H1 (cell line): ENCODE results near the gene MOB3B. TPM values are rescaled to one million over a fixed set of nuclear protein-coding genes. Genes with fewer than 3 reads are reported as not detected.

ENCODE experiments used
- CTCF ChIA-PET: fragments of 300-600 bp; sonication (Branson Sonifier 250); formaldehyde crosslinking; loops from one replicate; lab custom pipeline; 2021; ENCODE audit not compliant: partially characterized antibody; lab: Charles Lee
- POLR2A ChIA-PET: fragments of 300-600 bp; sonication (Branson Sonifier 250); formaldehyde crosslinking; loops from one replicate; lab custom pipeline; 2021; ENCODE audit warnings: inconsistent platforms; ENCODE audit not compliant: partially characterized antibody; lab: Charles Lee
- DNase-seq, 2 experiments: peaks; one replicate each; pipeline versions ENCODE4 v3.0.0 to v3.0.0-alpha.2; 2010 to 2022; ENCODE audit warnings: low spot score in 2 of 2, low read depth in 1 of 2, mixed read lengths in 1 of 2
- FAIRE-seq: peaks from 2 replicates; lab custom pipeline; 2011; peaks lifted over from hg19 to GRCh38; lab: Jason Lieb, UNC
- H2AFZ ChIP-seq: 2 replicates; pipeline ENCODE4 v1.8.1; 2012; ENCODE audit warnings: low read length, inconsistent platforms
- H2AK5ac ChIP-seq: 2 replicates; pipeline ENCODE4 v1.6.1; 2013; ENCODE audit warnings: low read depth, low read length
- H2BK120ac ChIP-seq: replicated peaks from 2 replicates; pipeline ENCODE3; 2013; ENCODE audit warnings: low read depth, low read length, inconsistent platforms
- H2BK12ac ChIP-seq: 2 replicates; pipeline ENCODE4 v1.6.1; 2013; ENCODE audit warnings: low read depth, low read length
- H2BK15ac ChIP-seq: 2 replicates; pipeline ENCODE4 v1.6.1; 2013; ENCODE audit warnings: low read length
- H2BK20ac ChIP-seq: 2 replicates; pipeline ENCODE4 v1.6.1; 2013; ENCODE audit warnings: low read length
- H2BK5ac ChIP-seq: 2 replicates; pipeline ENCODE4 v1.6.1; 2013; ENCODE audit warnings: low read depth, low read length
- H3K14ac ChIP-seq: 2 replicates; pipeline ENCODE4 v1.6.1; 2013; ENCODE audit warnings: inconsistent platforms; ENCODE audit not compliant: insufficient read length
- H3K18ac ChIP-seq: 2 replicates; pipeline ENCODE4 v1.6.1; 2013; ENCODE audit warnings: low read length; ENCODE audit errors: extremely low read depth
- H3K23ac ChIP-seq: 2 replicates; pipeline ENCODE4 v1.6.1; 2013; ENCODE audit warnings: inconsistent platforms; ENCODE audit not compliant: insufficient read length
- H3K23me2 ChIP-seq: 2 replicates; pipeline ENCODE4 v1.6.1; 2013; ENCODE audit warnings: low read depth, low read length
- H3K27ac ChIP-seq: 2 replicates; pipeline ENCODE4 v1.6.1; 2011; ENCODE audit warnings: low read depth, low read length, inconsistent platforms
- H3K27me3 ChIP-seq, 4 experiments: replicated peaks in 1 of 4; 1 replicate in 1 of 4; 2 replicates in 3 of 4; pipeline versions ENCODE4 v1.6.1 to v1.8.1; 2011 to 2013; ENCODE audit warnings: low read length in 3 of 4, mild to moderate bottlenecking in 3 of 4, inconsistent platforms in 2 of 4, mixed read lengths in 2 of 4, moderate library complexity in 1 of 4; ENCODE audit not compliant: control insufficient read depth in 3 of 4, insufficient read depth in 3 of 4; ENCODE audit errors: extremely low read depth in 1 of 4
- H3K36me3 ChIP-seq, 4 experiments: 2 replicates each; pipeline versions ENCODE4 v1.6.1 to v1.8.1; 2011 to 2013; ENCODE audit warnings: mild to moderate bottlenecking in 4 of 4, low read length in 3 of 4, moderate library complexity in 2 of 4, control low read depth in 1 of 4, inconsistent platforms in 1 of 4; ENCODE audit not compliant: insufficient read depth in 4 of 4, control insufficient read depth in 2 of 4
- H3K4ac ChIP-seq: replicated peaks from 2 replicates; pipeline ENCODE3; 2013; ENCODE audit warnings: low read length, low read depth, mixed read lengths, inconsistent platforms; ENCODE audit not compliant: insufficient read length
- H3K4me1 ChIP-seq, 4 experiments: replicated peaks in 1 of 4; 1 replicate in 1 of 4; 2 replicates in 3 of 4; pipeline versions ENCODE4 v1.6.1 to v1.8.1; 2011 to 2013; ENCODE audit warnings: low read length in 3 of 4, inconsistent platforms in 2 of 4, mixed read lengths in 1 of 4; ENCODE audit not compliant: insufficient read depth in 4 of 4, control insufficient read depth in 3 of 4
- H3K4me2 ChIP-seq, 2 experiments: 2 replicates each; pipeline versions ENCODE4 v1.6.1 to v1.8.1; 2011 to 2013; ENCODE audit warnings: low read depth in 2 of 2, low read length in 2 of 2, control low read depth in 1 of 2, inconsistent platforms in 1 of 2, mild to moderate bottlenecking in 1 of 2; ENCODE audit not compliant: insufficient read depth in 1 of 2
- H3K4me3 ChIP-seq, 4 experiments: fragments of 200-600, 300-600 bp in 1 of 4; sonication (generic), shearing (Covaris generic), sonication (Bioruptor Twin) in 1 of 4; 2 replicates each; pipeline versions ENCODE4 v1.5.1 to v1.8.1; 2011 to 2016; ENCODE audit warnings: low read length in 4 of 4, low read depth in 3 of 4, control low read depth in 2 of 4, inconsistent platforms in 2 of 4, mild to moderate bottlenecking in 2 of 4, mixed read lengths in 1 of 4, moderate library complexity in 1 of 4; ENCODE audit not compliant: insufficient read depth in 2 of 4; ENCODE audit errors: extremely low read depth in 1 of 4
- H3K56ac ChIP-seq: replicated peaks from 2 replicates; pipeline ENCODE3; 2013; ENCODE audit warnings: low read depth, mild to moderate bottlenecking, mixed read lengths, low read length, inconsistent platforms; ENCODE audit not compliant: insufficient read length
- H3K79me1 ChIP-seq: 2 replicates; pipeline ENCODE4 v1.6.1; 2013; ENCODE audit warnings: low read depth, low read length, control low read depth
- H3K79me2 ChIP-seq, 2 experiments: 2 replicates each; pipeline versions ENCODE4 v1.6.1 to v1.8.1; 2012 to 2013; ENCODE audit warnings: low read length in 2 of 2, mild to moderate bottlenecking in 2 of 2, inconsistent platforms in 1 of 2; ENCODE audit not compliant: insufficient read depth in 2 of 2, control insufficient read depth in 1 of 2
- H3K9ac ChIP-seq, 4 experiments: replicated peaks in 1 of 4; 1 replicate in 1 of 4; 2 replicates in 3 of 4; pipeline versions ENCODE4 v1.6.1 to v1.8.1; 2011 to 2013; ENCODE audit warnings: low read depth in 3 of 4, low read length in 3 of 4, control low read depth in 2 of 4, mild to moderate bottlenecking in 2 of 4, moderate library complexity in 2 of 4, inconsistent platforms in 1 of 4; ENCODE audit errors: extremely low read depth in 1 of 4
- H3K9me3 ChIP-seq, 2 experiments: 2 replicates each; pipeline versions ENCODE4 v1.6.1 to v1.8.1; 2012 to 2013; ENCODE audit warnings: mild to moderate bottlenecking in 2 of 2, moderate library complexity in 2 of 2, control low read depth in 1 of 2, inconsistent platforms in 1 of 2, low read depth in 1 of 2, low read length in 1 of 2, mixed read lengths in 1 of 2; ENCODE audit not compliant: insufficient read depth in 2 of 2
- H4K20me1 ChIP-seq, 2 experiments: replicated peaks in 1 of 2; 2 replicates each; pipeline versions ENCODE3 to v1.8.1; 2011 to 2013; ENCODE audit warnings: inconsistent platforms in 2 of 2, low read length in 2 of 2, mild to moderate bottlenecking in 1 of 2; ENCODE audit not compliant: insufficient read depth in 2 of 2, control insufficient read depth in 1 of 2
- H4K5ac ChIP-seq: 2 replicates; pipeline ENCODE4 v1.6.1; 2013; ENCODE audit warnings: low read length, low read depth, mixed read lengths, inconsistent platforms; ENCODE audit not compliant: insufficient read length
- H4K8ac ChIP-seq: 2 replicates; pipeline ENCODE4 v1.8.0; 2013; ENCODE audit warnings: mild to moderate bottlenecking, moderate library complexity, low read length, inconsistent platforms; ENCODE audit not compliant: insufficient read depth; ENCODE audit errors: extremely low read depth
- H4K91ac ChIP-seq: replicated peaks from 2 replicates; pipeline ENCODE3; 2013; ENCODE audit warnings: low read length, mixed read lengths, inconsistent platforms; ENCODE audit not compliant: insufficient read length
- GTF2F1 ChIP-seq: IDR thresholded peaks from 2 replicates; pipeline ENCODE4 v1.6.1; 2012; ENCODE audit warnings: low read depth, low read length, improper control_type of control experiment, borderline replicate concordance
- KDM4A ChIP-seq: IDR thresholded peaks from one replicate; pipeline ENCODE4 v1.7.1; 2012; ENCODE audit warnings: low read depth, mild to moderate bottlenecking, moderate library complexity, low read length, inconsistent platforms; ENCODE audit not compliant: severe bottlenecking
- NRF1 ChIP-seq: IDR thresholded peaks from 2 replicates; pipeline ENCODE4 v1.6.1; 2011; ENCODE audit warnings: mild to moderate bottlenecking, low read depth, low read length, improper control_type of control experiment
- RXRA ChIP-seq: IDR thresholded peaks from 2 replicates; pipeline ENCODE4 v1.6.1; 2011; ENCODE audit warnings: low read depth, mild to moderate bottlenecking, low read length, moderate library complexity; ENCODE audit not compliant: insufficient read depth
- SUZ12 ChIP-seq: fragments of 200-600 bp; sonication (generic); IDR thresholded peaks from 2 replicates; pipeline ENCODE4 v1.6.1; 2012; ENCODE audit warnings: mild to moderate bottlenecking, inconsistent platforms, low read length, moderate library complexity, mixed read lengths
- TBP ChIP-seq: IDR thresholded peaks from 2 replicates; pipeline ENCODE4 v1.6.1; 2011; ENCODE audit warnings: low read depth, low read length, improper control_type of control experiment
- WGBS, 2 experiments: shearing (Covaris generic) in 1 of 2; methylation state at CpG; one replicate each; pipeline versions ENCODE4 v1.1.6 to v1.1.7; 2013 to 2015; ENCODE audit warnings: low lambda C conversion rate in 2 of 2, mixed read lengths in 2 of 2, inconsistent platforms in 1 of 2, low coverage in 1 of 2, missing lambda C conversion rate in 1 of 2; ENCODE audit not compliant: insufficient replicate concordance in 2 of 2, insufficient coverage in 1 of 2, insufficient read length in 1 of 2; ENCODE audit errors: extremely low coverage in 1 of 2, missing lambda C conversion rate in 1 of 2; 5-methylcytosine and 5-hydroxymethylcytosine counted together
- polyA plus RNA-seq, 7 experiments: library from polyadenylated mRNA; depleted of rRNA in 3 of 7; stranded (reverse) in 5 of 7; unstranded in 2 of 7; fragments of >200 nt in 5 of 7; fragments of 200-250 nt in 2 of 7; gene quantifications; 1 replicate in 5 of 7; 2 replicates in 1 of 7; 4 replicates in 1 of 7; pipeline versions ENCODE4 v1.2.1 to v1.2.3, GENCODE V29; 2011 to 2013; ENCODE audit warnings: missing spikeins in 2 of 7, mixed read lengths in 2 of 7
- total RNA-seq: library from RNA; stranded (reverse); fragmentation: NEBNext Ultra II Directional; extraction: Animal tissue kit (Norgen Biotek cat#: 25700); gene quantifications from 2 replicates; pipeline ENCODE4 v1.2.1, GENCODE V29; 2021
- TF ChIP-seq, protein P1 (sequence below): IDR thresholded peaks from 2 replicates; pipeline ENCODE4 v1.6.1; 2012; ENCODE audit warnings: low read length, inconsistent platforms

The MOB3B gene
- total and polyA plus RNA-seq, 2 of the 8 experiments (the other 6 are each of a cell fraction or from before 2014, with no cell fraction given), result 12.7 to 16.1 TPM

DNA sequence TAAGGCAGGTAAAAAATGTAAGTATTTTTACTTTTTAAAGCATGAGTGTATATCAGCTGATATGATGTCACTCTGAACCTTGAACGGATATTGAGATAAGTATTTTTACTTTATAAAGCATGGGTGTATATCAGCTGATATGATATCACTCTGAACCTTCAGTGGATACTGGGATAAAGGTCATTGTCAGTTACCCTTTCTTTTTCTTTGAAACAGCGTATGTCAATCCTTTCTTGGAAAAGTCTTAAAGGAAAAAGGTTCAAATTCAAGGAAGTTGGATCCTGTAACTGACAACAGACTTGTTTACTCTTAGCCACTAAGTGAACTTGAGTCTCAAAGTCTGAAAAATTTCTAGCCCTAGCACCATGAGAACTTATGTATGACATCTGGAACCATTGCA lies 67.2 kb downstream of the MOB3B start:
- Histone ChIP-seq H2BK5ac (no peak overlapping the region), H2AK5ac (no peak overlapping the region), H2BK15ac (no peak overlapping the region), H2AFZ (no peak overlapping the region), H3K27ac (no peak overlapping the region), H4K8ac (no peak overlapping the region), H3K4ac (no peak overlapping the region), H3K18ac (no peak overlapping the region), H2BK120ac (no peak overlapping the region), H3K79me2 (no peaks in the 10 kb centered on the region), H2BK20ac (no peak overlapping the region), H3K56ac (no peak overlapping the region), H3K14ac (no peak overlapping the region), H3K23me2 (no peaks in the 10 kb centered on the region), H3K9ac (no peak overlapping the region), H3K4me1 (peaks cover 0 to 4% (median 1%) of the 10 kb centered on the region in 4 experiments; a peak in 4 of 7 replicates), H3K4me3 (no peak overlapping the region), H2BK12ac (no peak overlapping the region), H3K4me2 (no peak overlapping the region), H3K79me1 (no peaks in the 10 kb centered on the region; the same call in 1 of the 2 replicates), H3K27me3 (no peaks in the 10 kb centered on the region), H4K5ac (no peak overlapping the region), H3K36me3 (no peaks in the 10 kb centered on the region), H4K91ac (no peak overlapping the region), H4K20me1 (no peaks in the 10 kb centered on the region), H3K9me3 (no peaks in the 10 kb centered on the region), H3K23ac (no peak overlapping the region)
- TF ChIP-seq RXRA (no peak), NRF1 (no peak), TBP (no peak), KDM4A (no peak), SUZ12 (no peak), GTF2F1 (no peak)
- TF ChIP-seq, protein P1, sequence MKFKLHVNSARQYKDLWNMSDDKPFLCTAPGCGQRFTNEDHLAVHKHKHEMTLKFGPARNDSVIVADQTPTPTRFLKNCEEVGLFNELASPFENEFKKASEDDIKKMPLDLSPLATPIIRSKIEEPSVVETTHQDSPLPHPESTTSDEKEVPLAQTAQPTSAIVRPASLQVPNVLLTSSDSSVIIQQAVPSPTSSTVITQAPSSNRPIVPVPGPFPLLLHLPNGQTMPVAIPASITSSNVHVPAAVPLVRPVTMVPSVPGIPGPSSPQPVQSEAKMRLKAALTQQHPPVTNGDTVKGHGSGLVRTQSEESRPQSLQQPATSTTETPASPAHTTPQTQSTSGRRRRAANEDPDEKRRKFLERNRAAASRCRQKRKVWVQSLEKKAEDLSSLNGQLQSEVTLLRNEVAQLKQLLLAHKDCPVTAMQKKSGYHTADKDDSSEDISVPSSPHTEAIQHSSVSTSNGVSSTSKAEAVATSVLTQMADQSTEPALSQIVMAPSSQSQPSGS, result no peak
- POLR2A ChIA-PET, result interaction anchor here (0.9 kb wide), 1 partner anchor 8 kb away, joined by 3 read pairs; no protein-coding TSS in a partner anchor
- FAIRE-seq, result no peak
- no peak for DNase-seq
- 91% methylated on average over 2 of the region's 2 CpGs; no CpG with 5 or more reads in 1 of the 2 experiments for WGBS, 2 experiments
- CTCF ChIA-PET, result interaction anchor here (0.7 kb wide), 1 partner anchor 67 kb away, joined by 3 read pairs; the partner anchor contains the start of gene MOB3B
